SKM-1 treated with dmso at 0.1 percent for 144 hours (cell line): ENCODE results near the gene CNGB1.
"Not testable (repeated sequence)": the region's sequence is repeated elsewhere in the genome, so short reads cannot be mapped to it uniquely, and the experiment has no call there.

Experiments
- DNase-seq: peaks from one replicate; lab custom pipeline; 2025; ENCODE audit not compliant: unreplicated experiment; lab: John Stamatoyannopoulos, UW

CNGB1 gene

GRCh38 chr16:57911743-57912142 is 59.2 kb downstream of the CNGB1 start:
- DNase-seq: no peak

- DNase-seq: no peak
These were observed 60.2 kb downstream of the CNGB1 start for GRCh38 chr16:57910696-57911095.

GRCh38 chr16:57908409-57908987 is 62.4 kb downstream of the CNGB1 start:
- no peak for DNase-seq

- DNase-seq: no peak
These were observed 64.3 kb downstream of the CNGB1 start for GRCh38 chr16:57906382-57907316.

- DNase-seq: no peak
These were observed 66.8 kb downstream of the CNGB1 start for GRCh38 chr16:57904101-57904500.

GRCh38 chr16:57903656-57904055 is 67.3 kb downstream of the CNGB1 start:
- DNase-seq: no peak

- no peak for DNase-seq
These were observed 69.4 kb downstream of the CNGB1 start for GRCh38 chr16:57901480-57902069.

- no peak for DNase-seq
These were observed 70.0 kb downstream of the CNGB1 start for GRCh38 chr16:57900796-57901479.

GRCh38 chr16:57899771-57900661 is 70.9 kb downstream of the CNGB1 start:
- DNase-seq: peak; percentile 38

- DNase-seq: no peak
These were observed 72.0 kb downstream of the CNGB1 start for GRCh38 chr16:57898961-57899360.

- no peak for DNase-seq
These were observed 72.9 kb downstream of the CNGB1 start for GRCh38 chr16:57897996-57898395.

GRCh38 chr16:57897053-57897784 is 73.7 kb downstream of the CNGB1 start:
- DNase-seq: no peak

- not testable (repeated sequence) for DNase-seq
These were observed 75.8 kb downstream of the CNGB1 start for GRCh38 chr16:57895081-57895547.

GRCh38 chr16:57894390-57895080 is 76.4 kb downstream of the CNGB1 start:
- no peak for DNase-seq

GRCh38 chr16:57893559-57894389 is 77.2 kb downstream of the CNGB1 start:
- peak; percentile 87 for DNase-seq

GRCh38 chr16:57893217-57893558 is 77.7 kb downstream of the CNGB1 start:
- DNase-seq: no peak

- DNase-seq: peak; percentile 12
These were observed 78.4 kb downstream of the CNGB1 start for GRCh38 chr16:57892447-57893096.

- DNase-seq: peak; percentile 52
These were observed 78.9 kb downstream of the CNGB1 start for GRCh38 chr16:57892041-57892440.
